Stimulated activated CD8-positive, alpha-beta memory T cell treated with anti-CD3 and anti-CD28 coated beads, Interleukin-15, amount 100 ng/mL, for 4 hours (primary cell): ENCODE data around the gene GRIK5.

Experiments used
- DNase-seq, 2 donors: peaks; one replicate each; pipeline ENCODE4 v3.0.0-alpha.2; 2020; ENCODE audit warnings: low read depth in 2 of 2

Gene GRIK5

DNA sequence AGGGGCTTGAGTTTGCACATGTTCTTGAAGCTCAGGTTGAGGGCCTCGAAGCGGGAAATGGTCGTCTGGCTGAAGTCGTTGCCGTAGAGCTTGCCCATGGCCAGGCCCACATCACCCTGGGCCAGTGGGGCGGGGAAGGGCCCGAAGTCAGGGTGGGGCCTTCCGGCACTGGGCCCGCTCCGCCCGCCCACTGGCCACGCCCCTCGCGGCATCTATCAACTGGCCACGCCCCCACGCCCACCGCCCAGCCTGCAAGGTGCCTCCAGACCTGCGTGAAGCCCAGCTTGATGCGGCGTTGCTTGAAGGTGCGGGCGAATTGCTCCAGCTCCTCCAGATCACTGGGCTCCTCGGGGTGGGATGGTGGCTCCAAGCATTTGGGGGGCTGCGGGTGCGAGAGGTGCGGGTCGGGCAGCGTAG, 25.8 kb upstream of the GRIK5 start:
- no peak for DNase-seq

DNA sequence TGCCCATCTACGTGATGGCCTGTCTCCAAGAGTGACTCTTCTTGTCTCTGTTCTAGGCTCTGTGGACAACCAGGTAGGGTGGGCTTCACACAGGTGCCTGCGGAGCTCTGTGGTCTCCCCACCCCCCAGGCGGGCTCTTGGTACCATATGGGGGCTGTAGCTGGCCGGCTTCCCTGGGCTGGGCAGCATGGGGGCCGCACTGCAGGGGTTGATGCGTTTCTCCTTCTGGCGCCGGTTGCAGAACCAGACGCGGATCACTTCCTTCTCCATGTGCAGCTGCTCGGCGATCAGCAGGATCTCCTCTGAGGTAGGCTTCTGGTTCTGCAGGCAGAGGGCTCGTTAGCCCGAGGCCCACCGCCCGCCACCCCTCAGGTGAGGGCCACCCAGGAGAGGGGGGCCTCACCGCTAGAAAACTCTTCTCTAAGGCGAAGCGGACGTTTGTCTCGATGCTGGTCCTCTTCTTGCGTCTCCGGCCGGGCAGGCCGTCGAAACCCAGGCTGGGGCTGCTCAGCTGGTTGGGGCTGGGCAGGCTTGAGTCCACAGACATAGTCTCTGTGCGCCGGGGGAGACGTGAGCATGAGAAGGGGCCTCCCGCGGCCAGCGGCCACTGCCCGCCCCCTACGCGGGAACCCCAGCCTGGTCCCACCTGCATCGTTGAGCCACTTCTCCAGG, 25.3 kb upstream of the GRIK5 start:
- DNase-seq: no peak

DNA sequence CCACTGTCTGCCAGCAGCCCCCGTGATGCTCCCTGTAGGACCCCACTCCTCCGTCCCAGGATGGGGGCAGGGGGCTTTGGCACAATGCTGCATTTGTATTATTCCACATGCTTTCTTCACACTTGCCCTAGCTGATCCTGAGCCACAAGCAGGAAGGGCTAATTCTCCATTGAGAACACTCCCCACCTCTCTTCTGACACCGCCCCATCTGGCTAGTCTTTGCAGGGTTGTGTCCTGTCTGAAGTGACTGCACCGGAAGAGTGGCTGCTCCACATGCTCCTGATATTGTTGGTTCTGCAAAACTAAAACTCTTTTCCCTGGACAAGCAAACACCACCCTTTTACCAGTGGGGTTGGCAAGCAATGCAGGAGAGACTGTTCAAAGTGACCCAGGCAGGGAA, 23.9 kb upstream of the GRIK5 start:
- no peak for DNase-seq

DNA sequence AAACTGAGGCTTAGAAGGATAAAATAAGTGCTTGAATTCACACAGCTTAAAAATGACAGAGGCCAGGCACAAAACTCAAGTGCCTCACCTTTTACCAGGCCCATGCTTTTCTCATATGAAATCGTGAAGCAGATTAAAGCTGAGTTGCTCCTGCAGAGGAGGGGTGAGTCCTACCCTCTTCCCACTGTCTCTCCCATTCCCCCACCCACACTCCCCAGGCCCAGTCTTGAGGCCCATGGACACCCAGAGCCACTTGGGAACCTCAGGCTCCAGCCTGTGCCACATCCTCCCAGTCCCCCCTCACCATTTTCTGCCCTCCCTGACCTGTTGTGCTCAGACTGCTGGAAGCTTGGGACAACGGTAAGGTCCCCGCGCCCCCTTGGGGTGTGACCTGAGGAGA, 23.5 kb upstream of the GRIK5 start:
- DNase-seq: no peak

DNA sequence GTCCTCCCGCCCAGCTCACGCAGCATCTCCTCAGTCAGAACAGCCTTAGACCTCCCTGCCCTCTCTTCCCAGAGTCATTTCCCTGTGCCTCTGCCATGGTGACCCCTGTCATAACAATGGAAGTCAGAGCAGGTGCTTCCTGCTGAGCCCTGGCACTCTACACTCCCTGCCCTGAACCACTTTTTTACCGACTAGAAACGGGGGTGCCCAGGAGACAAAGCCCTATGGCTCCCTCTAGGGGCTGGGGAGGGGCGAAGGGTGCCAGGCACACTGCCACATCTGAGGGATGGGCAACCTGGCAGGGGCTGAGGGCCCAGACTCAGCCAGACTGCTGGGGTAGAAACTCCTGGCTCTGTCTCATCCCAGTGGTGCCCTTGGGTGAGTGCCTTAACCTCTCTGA, 22.3 kb upstream of the GRIK5 start:
- no peak for DNase-seq

DNA sequence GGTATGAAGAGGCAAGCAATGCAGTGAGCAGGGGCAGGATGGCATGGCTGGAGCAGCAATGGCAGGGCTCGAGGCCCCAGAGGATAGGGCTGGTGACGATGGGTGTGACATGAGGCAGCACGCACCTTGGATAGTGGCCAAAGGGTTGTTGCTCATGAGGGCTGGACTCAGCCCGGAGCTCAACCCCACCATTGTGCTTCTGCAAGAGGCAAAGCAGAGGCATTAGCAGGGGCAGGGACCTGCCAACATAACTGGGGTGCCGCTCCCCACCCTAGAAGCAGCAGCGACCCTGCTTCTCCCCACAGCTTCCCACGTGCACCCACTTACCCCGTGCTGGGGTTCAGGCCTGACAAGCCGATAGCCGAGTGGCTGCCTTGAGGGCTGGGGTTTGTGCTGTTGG, 21.7 kb upstream of the GRIK5 start:
- DNase-seq: no peak

DNA sequence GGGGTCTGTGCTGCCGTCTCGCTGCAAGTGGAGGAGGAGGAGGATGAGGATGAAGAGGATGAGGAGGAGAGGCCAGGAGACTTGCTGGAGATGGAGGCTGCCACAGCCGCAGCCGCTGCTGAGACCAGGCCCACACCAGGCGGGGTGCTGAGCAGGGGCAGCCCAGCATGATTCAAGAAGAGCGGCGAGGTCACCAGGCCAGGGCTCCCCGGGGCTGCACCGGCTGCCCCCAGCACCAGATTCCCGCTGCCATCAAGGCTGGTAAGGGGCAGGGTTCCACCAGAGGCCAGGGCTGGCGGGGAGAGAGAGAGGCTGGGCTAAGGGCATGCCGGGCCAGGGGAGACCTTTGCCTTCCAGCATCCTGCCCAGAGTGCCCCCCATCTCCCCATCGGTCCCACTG, 21.3 kb upstream of the GRIK5 start:
- no peak for DNase-seq

DNA sequence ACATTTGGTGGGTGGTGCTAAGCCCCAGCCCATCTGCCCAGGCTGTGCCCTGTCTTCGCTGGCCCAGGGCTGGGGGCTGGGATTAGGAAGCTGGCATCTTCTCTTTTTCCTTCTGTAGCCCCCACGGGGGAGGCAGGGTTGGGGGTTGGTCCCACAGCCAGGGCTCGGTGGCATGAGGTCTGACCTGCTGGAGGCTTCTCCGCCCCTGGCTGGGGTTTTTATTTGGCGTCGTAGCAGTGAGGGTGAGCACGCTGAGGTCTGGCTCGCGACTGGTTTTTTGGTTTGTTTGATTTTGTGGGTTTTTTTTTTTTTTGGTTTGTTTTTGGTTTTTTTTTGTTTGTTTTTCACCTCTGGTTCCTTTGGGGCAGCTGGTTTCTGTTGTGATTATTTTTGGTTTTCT, 20.7 kb upstream of the GRIK5 start:
- no peak for DNase-seq

DNA sequence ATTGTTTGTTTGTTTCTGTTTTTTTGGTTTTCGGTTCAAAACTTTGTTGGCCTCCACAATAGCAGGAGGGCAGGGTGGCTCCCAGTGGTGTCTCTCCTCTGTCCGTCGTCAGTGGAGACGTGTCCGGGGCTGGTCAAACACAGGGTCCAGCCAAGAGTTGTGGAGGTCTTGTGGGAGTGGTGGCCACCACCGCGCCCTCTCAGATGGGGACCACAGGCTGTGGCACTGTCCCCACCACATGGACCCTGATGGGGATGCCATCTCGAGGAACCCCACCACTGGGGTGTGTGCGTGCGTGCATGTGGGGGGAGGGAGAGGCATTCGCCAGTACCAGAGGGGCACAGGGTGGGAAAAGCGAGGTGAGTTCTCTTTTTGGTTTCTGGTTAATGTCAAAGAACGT, 19.8 kb upstream of the GRIK5 start:
- DNase-seq: no peak

DNA sequence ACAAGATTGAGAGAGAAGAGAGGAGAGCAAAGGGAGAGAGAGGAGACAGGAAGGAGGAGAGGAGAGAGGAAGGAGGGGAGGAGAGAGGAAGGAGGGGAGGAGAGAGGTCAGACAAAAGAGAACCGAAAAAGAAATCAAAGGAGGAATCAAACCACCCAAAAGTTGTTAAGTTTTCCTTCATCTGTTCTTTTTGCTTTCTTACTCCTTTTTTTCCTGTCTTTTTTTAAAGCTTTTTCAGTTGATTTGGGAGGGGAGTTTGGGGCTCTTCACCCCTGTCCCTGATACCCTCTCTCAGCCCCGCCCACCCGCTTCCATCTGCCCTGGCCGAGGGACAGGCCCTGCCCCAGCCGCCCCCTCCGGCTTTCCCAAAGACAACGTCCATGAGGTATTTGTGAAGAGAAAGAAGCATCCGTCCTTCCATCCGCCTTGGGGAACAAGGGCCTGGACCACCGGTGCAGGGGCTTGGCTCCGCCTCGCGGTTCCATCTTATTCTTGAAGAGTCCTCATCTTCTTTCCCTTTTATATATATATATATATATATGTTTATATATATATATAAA, 19.3 kb upstream of the GRIK5 start:
- DNase-seq: no peak

DNA sequence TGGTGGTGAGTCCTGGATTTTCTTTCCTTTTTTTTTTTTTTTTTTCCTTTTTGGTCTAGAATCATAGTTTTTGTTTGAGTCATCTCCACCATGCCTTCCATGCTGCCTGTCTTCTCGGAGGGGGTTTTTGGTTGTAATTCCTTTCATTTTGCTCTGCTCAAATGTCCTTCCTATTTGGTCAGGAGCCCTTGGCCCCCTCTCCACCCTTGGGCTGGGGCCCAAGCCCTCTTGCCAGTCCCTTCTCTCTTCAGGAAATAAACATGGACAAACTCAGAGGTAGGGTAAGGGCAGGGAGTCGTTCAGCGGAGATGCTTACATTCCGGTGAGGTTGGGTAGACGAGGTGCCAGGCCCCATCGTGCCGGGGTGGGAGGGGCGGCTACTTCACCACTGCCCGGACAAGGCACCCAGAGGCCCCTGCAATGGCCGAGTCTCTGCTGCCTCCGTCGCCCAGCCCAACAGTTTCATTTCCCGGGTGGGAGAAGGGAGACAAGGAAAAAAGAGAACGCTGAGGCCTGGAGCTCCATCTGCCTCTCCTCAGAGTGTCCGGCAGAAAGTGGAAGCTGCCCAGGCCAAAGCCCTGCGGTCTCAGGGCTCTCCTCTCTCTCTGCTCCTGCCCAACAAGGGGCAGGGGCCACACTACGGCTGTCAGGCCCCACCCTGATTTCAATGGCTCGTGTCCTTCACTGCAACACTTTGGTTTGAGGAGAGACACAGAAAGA, 18.6 kb upstream of the GRIK5 start:
- no peak for DNase-seq

DNA sequence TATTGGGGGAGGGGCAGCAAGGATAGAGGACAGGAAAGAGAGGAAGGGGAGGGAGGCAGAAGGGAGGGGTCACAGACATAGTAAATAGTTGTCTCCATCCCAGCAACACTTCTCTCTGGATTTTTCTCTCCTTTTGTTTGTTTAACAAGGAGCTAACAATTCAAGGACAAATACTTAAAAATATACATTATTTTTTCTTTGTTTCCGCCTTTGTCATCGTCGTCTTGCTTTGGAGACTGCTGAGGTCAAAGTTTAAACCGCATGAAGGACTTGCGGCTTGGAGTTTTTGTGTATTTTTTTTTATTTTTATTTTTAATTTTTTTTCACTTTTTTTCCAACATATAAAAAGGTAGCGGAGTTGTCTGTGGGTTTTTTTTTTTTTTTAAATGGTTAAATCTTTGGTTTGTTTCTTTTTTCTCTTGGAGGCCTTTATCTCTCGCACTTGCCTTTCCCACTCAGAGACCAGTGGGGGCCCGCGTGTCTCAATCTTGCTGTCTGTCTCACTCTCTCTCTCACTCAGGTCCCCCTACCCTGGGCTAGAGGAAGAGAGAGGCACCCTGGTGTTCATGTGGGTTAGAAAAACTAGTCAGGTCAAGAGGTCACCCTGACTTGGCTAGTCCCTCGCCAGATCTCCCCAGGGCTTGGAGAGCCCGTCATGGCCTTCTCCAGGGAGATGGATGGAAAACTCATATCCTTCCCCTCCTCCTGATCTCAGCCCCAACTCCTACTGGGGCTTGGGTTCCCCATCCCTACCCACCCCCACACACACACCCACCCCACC, 17.0 kb upstream of the GRIK5 start:
- no peak for DNase-seq

DNA sequence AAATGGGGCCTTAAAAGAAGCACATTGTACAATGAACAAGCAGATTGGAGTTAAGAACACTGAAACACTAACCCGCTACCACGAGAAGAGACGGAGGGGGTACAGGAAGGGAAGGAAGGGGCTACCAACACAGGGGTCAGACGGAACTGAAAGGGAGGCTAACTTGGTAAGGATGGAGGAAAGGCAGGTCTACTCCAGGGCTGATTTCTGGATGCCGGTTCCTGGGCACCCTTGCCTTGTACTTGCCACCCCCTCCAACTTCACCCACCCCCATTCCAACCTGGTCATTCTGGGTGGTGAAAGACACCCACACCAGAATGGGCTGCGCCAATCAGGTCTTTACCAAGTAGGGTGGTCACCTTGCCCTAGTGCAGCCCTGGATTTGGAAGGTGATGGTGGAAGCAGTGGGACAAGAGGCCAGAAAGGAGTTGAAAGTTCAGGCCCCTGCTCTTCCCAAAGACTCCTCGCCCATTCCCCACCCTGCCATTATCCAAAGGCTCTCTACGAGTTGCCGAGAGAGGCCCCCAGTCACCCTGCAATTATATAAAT, 16.3 kb upstream of the GRIK5 start:
- DNase-seq: no peak

DNA sequence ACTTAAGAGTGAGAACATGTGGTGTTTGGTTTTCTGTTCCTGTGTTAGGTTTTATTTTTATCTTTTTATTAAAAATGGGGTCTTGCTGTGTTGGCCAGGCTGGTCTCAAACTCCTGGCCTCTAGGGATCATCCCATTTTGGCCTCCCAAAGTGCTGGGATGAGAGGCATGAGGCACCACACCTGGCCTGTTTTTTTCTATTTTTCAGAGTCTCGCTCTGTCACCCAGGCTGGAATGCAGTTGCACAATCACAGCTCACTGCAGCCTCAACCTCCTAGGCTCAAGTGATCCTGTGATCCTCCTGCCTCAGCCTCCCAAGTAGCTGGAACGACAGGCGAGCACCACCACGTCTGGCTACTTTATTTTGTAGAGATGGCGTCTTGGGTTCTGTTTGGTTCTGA, 13.5 kb upstream of the GRIK5 start:
- no peak for DNase-seq

DNA sequence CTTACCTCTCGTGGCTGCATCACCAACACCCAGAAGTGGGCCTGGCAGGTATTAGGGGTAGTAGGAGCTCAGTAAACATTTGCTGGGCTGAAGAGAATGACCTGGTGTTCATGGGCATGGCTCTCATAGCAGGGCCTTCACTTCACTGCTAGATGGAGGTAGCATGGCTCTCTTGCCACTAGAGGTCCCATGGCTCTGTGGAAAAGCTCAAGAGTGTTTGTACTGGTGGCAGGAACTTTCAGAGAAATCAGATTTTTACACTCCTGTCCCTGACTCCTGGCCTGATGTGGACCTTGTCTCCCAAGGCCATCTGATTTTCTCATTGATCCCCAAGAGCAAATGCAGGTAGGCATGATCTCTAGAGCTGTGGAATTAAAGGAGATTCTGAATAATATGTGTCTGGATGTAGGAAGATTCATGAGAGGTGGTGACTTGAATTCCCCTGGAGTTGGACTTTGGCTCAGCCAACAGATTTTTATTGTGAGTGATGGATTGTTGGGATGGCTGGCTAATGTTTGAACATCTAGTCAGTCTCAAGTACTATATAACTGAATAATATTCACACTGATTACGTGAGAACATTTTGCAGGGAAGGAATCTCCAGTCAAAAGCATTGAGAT, 11.7 kb upstream of the GRIK5 start:
- DNase-seq: no peak

DNA sequence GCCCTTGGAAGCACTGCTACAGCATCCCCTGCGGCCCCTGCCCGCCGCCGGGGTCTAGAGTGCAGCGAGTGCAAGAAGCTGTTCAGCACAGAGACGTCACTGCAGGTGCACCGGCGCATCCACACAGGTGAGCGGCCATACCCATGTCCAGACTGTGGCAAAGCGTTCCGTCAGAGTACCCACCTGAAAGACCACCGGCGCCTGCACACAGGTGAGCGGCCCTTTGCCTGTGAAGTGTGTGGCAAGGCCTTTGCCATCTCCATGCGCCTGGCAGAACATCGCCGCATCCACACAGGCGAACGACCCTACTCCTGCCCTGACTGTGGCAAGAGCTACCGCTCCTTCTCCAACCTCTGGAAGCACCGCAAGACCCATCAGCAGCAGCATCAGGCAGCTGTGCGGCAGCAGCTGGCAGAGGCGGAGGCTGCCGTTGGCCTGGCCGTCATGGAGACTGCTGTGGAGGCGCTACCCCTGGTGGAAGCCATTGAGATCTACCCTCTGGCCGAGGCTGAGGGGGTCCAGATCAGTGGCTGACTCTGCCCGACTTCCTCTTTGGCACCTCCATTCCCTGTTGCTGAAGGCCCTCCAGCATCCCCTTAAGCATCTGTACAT, 10.9 kb upstream of the GRIK5 start:
- no peak for DNase-seq

DNA sequence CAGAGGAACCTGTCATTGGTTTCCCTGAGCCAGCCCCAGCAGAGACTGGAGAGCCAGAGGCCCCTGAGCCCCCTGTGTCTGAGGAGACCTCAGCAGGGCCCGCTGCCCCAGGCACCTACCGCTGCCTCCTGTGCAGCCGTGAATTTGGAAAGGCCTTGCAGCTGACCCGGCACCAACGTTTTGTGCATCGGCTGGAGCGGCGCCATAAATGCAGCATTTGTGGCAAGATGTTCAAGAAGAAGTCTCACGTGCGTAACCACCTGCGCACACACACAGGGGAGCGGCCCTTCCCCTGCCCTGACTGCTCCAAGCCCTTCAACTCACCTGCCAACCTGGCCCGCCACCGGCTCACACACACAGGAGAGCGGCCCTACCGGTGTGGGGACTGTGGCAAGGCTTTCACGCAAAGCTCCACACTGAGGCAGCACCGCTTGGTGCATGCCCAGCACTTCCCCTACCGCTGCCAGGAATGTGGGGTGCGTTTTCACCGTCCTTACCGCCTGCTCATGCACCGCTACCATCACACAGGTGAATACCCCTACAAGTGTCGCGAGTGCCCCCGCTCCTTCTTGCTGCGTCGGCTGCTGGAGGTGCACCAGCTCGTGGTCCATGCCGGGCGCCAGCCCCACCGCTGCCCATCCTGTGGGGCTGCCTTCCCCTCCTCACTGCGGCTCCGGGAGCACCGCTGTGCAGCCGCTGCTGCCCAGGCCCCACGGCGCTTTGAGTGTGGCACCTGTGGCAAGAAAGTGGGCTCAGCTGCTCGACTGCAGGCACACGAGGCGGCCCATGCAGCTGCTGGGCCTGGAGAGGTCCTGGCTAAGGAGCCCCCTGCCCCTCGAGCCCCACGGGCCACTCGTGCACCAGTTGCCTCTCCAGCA, 10.1 kb upstream of the GRIK5 start:
- DNase-seq: no peak

DNA sequence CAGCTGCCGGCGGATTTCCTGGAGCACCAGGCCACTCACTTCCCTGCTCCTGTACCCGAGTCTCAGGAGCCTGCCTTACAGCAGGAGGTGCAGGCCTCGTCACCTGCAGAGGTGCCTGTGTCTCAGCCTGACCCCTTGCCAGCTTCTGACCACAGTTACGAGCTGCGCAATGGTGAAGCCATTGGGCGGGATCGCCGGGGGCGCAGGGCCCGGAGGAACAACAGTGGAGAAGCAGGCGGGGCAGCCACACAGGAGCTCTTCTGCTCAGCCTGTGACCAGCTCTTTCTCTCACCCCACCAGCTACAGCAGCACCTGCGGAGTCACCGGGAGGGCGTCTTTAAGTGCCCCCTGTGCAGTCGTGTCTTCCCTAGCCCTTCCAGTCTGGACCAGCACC, 9.3 kb upstream of the GRIK5 start:
- no peak for DNase-seq

DNA sequence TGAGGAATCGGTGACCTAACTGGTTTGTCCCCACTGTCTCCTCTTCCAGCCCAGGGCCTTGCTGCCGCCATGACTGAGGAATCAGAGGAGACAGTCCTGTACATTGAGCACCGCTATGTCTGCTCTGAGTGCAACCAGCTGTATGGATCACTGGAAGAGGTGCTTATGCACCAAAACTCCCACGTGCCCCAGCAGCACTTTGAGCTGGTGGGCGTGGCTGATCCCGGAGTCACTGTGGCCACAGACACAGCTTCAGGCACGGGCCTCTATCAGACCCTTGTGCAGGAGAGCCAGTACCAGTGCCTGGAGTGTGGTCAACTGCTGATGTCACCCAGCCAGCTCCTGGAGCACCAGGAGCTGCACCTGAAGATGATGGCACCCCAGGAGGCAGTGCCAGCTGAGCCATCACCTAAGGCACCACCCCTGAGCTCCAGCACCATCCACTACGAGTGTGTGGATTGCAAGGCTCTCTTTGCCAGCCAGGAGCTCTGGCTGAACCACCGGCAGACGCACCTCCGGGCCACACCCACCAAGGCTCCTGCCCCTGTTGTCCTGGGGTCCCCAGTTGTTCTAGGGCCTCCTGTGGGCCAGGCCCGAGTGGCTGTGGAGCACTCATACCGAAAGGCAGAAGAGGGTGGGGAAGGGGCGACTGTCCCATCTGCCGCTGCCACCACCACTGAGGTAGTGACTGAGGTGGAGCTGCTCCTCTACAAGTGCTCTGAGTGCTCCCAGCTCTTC, 8.7 kb upstream of the GRIK5 start:
- DNase-seq: no peak

DNA sequence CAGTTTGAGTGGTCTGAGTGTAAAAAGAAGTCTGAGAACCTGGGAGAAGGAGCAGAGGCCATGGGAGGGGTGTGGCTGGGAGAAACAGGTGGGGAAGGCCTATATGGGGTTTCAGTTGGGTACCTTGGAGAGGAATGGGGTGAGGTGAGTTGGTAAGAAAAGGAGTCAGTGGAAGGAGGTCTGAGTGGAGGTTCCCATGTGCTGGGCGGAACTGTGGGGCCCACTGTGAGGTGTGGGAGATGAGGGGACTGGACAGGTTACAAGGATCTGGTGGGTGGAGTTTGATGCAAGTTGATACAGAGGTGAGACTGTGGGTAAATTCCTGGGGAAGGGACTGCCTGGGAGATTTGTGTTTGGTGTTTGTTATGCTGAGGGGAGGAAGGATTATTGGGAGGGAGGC, 8.1 kb upstream of the GRIK5 start:
- DNase-seq: no peak
